Liver (tissue), 9 donors: ENCODE results near the gene MTHFD2L. TPM values are rescaled to one million over a fixed set of nuclear protein-coding genes. Genes with fewer than 3 reads are reported as not detected.

ENCODE experiments used
- DNase-seq: peaks from one replicate; pipeline ENCODE4 v3.0.0-alpha.2; 2017; ENCODE audit warnings: low spot score
- H3K27ac ChIP-seq, 2 donors: one replicate each; pipeline ENCODE4 v1.7.0; 2013; ENCODE audit warnings: inconsistent platforms in 2 of 2, low read length in 2 of 2, control low read depth in 1 of 2, low read depth in 1 of 2, mild to moderate bottlenecking in 1 of 2
- H3K27me3 ChIP-seq, 4 donors: one replicate each; pipeline versions ENCODE4 v1.6.1 to v1.7.0; 2013; ENCODE audit warnings: low read length in 3 of 4, inconsistent platforms in 1 of 4, mild to moderate bottlenecking in 1 of 4, moderate library complexity in 1 of 4; ENCODE audit not compliant: control insufficient read depth in 4 of 4, insufficient read depth in 4 of 4
- H3K36me3 ChIP-seq, 4 donors: one replicate each; pipeline versions ENCODE4 v1.6.1 to v1.7.0; 2013; ENCODE audit warnings: low read length in 3 of 4, mild to moderate bottlenecking in 3 of 4, low read depth in 1 of 4, moderate library complexity in 1 of 4; ENCODE audit not compliant: control insufficient read depth in 4 of 4, insufficient read depth in 3 of 4
- H3K4me1 ChIP-seq, 4 donors: one replicate each; pipeline versions ENCODE4 v1.6.1 to v1.7.0; 2013; ENCODE audit warnings: low read length in 3 of 4, mild to moderate bottlenecking in 3 of 4, moderate library complexity in 1 of 4; ENCODE audit not compliant: control insufficient read depth in 4 of 4, insufficient read depth in 4 of 4
- H3K4me3 ChIP-seq, 3 donors: one replicate each; pipeline versions ENCODE4 v1.6.1 to v1.7.0; 2013; ENCODE audit warnings: low read length in 3 of 3, control low read depth in 1 of 3, low read depth in 1 of 3, mild to moderate bottlenecking in 1 of 3
- H3K9ac ChIP-seq, 2 donors: one replicate each; pipeline ENCODE4 v1.7.0; 2013; ENCODE audit warnings: low read length in 2 of 2, mild to moderate bottlenecking in 2 of 2, moderate library complexity in 2 of 2, control low read depth in 1 of 2, low read depth in 1 of 2
- H3K9me3 ChIP-seq, 4 donors: one replicate each; pipeline versions ENCODE4 v1.6.1 to v1.7.0; 2013; ENCODE audit warnings: low read length in 3 of 4; ENCODE audit not compliant: control insufficient read depth in 4 of 4
- EGR1 ChIP-seq, 2 donors: IDR thresholded peaks; 2 replicates each; pipeline ENCODE4 v1.6.1; 2016 to 2018; ENCODE audit warnings: antibody characterized with exemption in 2 of 2, low read depth in 2 of 2
- FOXA2 ChIP-seq: IDR thresholded peaks from 2 replicates; pipeline ENCODE4 v1.6.1; 2016; ENCODE audit warnings: antibody characterized with exemption
- GABPA ChIP-seq, 2 donors: IDR thresholded peaks in 1 of 2; conservative IDR thresholded peaks in 1 of 2; 2 replicates each; pipeline ENCODE4 v1.6.1; 2016; ENCODE audit warnings: antibody characterized with exemption in 2 of 2, mild to moderate bottlenecking in 1 of 2, moderate library complexity in 1 of 2
- HNF4A ChIP-seq, 2 donors: conservative IDR thresholded peaks; 2 replicates each; pipeline ENCODE4 v1.6.1; 2016; ENCODE audit warnings: antibody characterized with exemption in 2 of 2, mild to moderate bottlenecking in 2 of 2
- HNF4G ChIP-seq: IDR thresholded peaks from 2 replicates; pipeline ENCODE4 v1.6.1; 2016; ENCODE audit warnings: antibody characterized with exemption
- JUND ChIP-seq, 2 donors: IDR thresholded peaks; 2 replicates each; pipeline ENCODE4 v1.6.1; 2016; ENCODE audit warnings: antibody characterized with exemption in 2 of 2
- NR2F2 ChIP-seq: IDR thresholded peaks from 2 replicates; pipeline ENCODE4 v1.6.1; 2016; ENCODE audit warnings: antibody characterized with exemption
- RAD21 ChIP-seq, 2 donors: IDR thresholded peaks; 2 replicates each; pipeline ENCODE4 v1.6.1; 2016; ENCODE audit warnings: antibody characterized with exemption in 2 of 2, mild to moderate bottlenecking in 2 of 2
- RXRA ChIP-seq, 2 donors: IDR thresholded peaks; 2 replicates each; pipeline ENCODE4 v1.6.1; 2017 to 2018; ENCODE audit warnings: antibody characterized with exemption in 2 of 2, mild to moderate bottlenecking in 1 of 2
- SP1 ChIP-seq: IDR thresholded peaks from 2 replicates; pipeline ENCODE4 v1.6.1; 2018; ENCODE audit warnings: antibody characterized with exemption, mild to moderate bottlenecking
- TAF1 ChIP-seq: conservative IDR thresholded peaks from 2 replicates; pipeline ENCODE4 v1.6.1; 2016; ENCODE audit warnings: antibody characterized with exemption, mild to moderate bottlenecking
- YY1 ChIP-seq: IDR thresholded peaks from 2 replicates; pipeline ENCODE4 v1.6.1; 2016; ENCODE audit warnings: antibody characterized with exemption, mild to moderate bottlenecking
- WGBS: extraction: QIAGEN DNeasy Blood & Tissue Kit; methylation state at CpG from one replicate; pipeline ENCODE4 v1.1.7; 2013; 5-methylcytosine and 5-hydroxymethylcytosine counted together
- polyA plus RNA-seq, 2 donors: library from polyadenylated mRNA; stranded (reverse) in 1 of 2; unstranded in 1 of 2; fragments of 200-250 nt in 1 of 2; fragments of >200 nt in 1 of 2; fragmentation: Nextera tagmentation in 1 of 2; extraction: Ambion mirVana in 1 of 2; gene quantifications; one replicate each; pipeline versions ENCODE4 v1.2.1 to v1.2.3, GENCODE V29; 2013 to 2015
- total RNA-seq, 2 donors: library from RNA; depleted of rRNA; stranded (reverse); fragments of >200 nt; gene quantifications; one replicate each; pipeline ENCODE4 v1.2.3, GENCODE V29; 2014
- TF ChIP-seq, protein P1 (sequence below): IDR thresholded peaks from 2 replicates; pipeline ENCODE4 v1.6.1; 2016; ENCODE audit warnings: antibody characterized with exemption, mild to moderate bottlenecking
- TF ChIP-seq, protein P2 (sequence below): IDR thresholded peaks from 2 replicates; pipeline ENCODE4 v1.6.1; 2016; ENCODE audit warnings: antibody characterized with exemption
- TF ChIP-seq, protein P3 (sequence below): IDR thresholded peaks from 2 replicates; pipeline ENCODE4 v1.6.1; 2016; ENCODE audit warnings: antibody characterized with exemption
- TF ChIP-seq, protein P4 (sequence below): fragments of 150-350 bp; IDR thresholded peaks from 2 replicates; pipeline ENCODE4 v1.5.1; 2017; ENCODE audit warnings: improper control_type of control experiment, low read depth, low read length; ENCODE audit not compliant: missing input control
- TF ChIP-seq, protein P5 (sequence below): IDR thresholded peaks from 2 replicates; pipeline ENCODE4 v1.6.1; 2016; ENCODE audit warnings: antibody characterized with exemption
- donor health status: healthy.
- donor health status: healthy.
- donor health status: healthy.
- donor health status: healthy.
- donor health status: healthy.

Gene MTHFD2L
- total and polyA plus RNA-seq, 4 donors = 7.4 to 51.5 (median 31.1) TPM

DNA sequence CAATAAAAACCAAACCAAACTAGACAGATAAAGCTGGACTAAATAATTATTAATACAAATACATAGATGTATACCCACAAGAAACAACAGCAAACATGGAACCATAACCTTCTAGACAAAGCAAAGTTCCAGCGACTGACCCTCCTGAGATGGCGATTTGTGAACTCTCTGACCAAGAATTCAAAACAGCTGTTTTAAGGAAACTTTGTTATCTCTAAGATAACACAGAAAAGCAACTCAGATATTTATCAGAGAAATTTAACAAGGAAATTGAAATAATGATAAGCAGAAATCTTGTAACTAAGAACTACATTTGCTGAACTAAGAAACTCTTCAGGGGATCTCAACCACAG, 23.4 kb upstream of the MTHFD2L start:
- TF ChIP-seq, protein P1, sequence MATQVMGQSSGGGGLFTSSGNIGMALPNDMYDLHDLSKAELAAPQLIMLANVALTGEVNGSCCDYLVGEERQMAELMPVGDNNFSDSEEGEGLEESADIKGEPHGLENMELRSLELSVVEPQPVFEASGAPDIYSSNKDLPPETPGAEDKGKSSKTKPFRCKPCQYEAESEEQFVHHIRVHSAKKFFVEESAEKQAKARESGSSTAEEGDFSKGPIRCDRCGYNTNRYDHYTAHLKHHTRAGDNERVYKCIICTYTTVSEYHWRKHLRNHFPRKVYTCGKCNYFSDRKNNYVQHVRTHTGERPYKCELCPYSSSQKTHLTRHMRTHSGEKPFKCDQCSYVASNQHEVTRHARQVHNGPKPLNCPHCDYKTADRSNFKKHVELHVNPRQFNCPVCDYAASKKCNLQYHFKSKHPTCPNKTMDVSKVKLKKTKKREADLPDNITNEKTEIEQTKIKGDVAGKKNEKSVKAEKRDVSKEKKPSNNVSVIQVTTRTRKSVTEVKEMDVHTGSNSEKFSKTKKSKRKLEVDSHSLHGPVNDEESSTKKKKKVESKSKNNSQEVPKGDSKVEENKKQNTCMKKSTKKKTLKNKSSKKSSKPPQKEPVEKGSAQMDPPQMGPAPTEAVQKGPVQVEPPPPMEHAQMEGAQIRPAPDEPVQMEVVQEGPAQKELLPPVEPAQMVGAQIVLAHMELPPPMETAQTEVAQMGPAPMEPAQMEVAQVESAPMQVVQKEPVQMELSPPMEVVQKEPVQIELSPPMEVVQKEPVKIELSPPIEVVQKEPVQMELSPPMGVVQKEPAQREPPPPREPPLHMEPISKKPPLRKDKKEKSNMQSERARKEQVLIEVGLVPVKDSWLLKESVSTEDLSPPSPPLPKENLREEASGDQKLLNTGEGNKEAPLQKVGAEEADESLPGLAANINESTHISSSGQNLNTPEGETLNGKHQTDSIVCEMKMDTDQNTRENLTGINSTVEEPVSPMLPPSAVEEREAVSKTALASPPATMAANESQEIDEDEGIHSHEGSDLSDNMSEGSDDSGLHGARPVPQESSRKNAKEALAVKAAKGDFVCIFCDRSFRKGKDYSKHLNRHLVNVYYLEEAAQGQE = no peak
- TF ChIP-seq JUND (IDR thresholded peaks at IDR 0.05) (no peak), HNF4G (no peak), RAD21 (IDR thresholded peaks at IDR 0.05) (no peak), HNF4A (conservative IDR thresholded peaks at IDR 0.05) (no peak), EGR1 (IDR thresholded peaks at IDR 0.05; ENCODE audit: low read depth in 2 of 2) (no peak), TAF1 (no peak), SP1 (no peak), FOXA2 (no peak)
- TF ChIP-seq, protein P2, sequence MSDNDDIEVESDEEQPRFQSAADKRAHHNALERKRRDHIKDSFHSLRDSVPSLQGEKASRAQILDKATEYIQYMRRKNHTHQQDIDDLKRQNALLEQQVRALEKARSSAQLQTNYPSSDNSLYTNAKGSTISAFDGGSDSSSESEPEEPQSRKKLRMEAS = no peak
- H3K9ac ChIP-seq = no peak overlapping the region
- 50% methylated on average over 2 of the region's 2 CpGs for WGBS
- H3K36me3 ChIP-seq = peaks cover 0 to 6% (median 1%) of the 10 kb centered on the region in 4 donors
- no peak overlapping the region for H3K27ac ChIP-seq
- no peak for DNase-seq
- H3K4me3 ChIP-seq = no peak overlapping the region
- H3K27me3 ChIP-seq = no peaks in the 10 kb centered on the region
- peaks cover 0 to 4% (median 1%) of the 10 kb centered on the region in 4 donors for H3K4me1 ChIP-seq
- no peaks in the 10 kb centered on the region for H3K9me3 ChIP-seq

DNA sequence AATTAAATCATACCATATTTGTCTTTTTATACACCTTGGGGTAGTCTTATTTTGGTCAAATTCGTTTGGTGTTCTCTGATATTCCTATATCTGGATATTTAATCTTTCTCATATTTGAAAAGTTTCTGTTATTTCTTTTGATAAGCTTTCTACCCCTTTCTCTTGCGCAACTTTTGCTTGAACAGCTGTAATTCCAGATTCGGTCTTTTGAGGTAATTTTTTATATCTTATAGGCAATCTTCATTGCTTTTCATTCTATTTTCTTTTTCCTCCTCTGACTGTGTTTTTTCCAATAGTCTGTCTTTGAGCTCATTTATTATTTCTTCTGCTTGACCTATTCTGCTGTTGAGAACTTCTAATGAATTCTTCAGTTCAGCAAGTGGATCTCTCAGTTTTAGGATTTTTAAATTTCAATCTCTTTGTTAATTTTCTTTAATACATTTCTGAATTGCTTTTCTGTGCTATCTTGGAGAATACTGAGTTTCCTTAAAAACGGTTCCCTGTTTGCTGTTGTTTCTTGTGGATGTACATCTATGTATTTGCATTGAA, 11.3 kb upstream of the MTHFD2L start:
- no peak overlapping the region for H3K27ac ChIP-seq
- 74% methylated on average over 4 of the region's 4 CpGs for whole genome bisulfite sequencing

More for the DNA sequence above, 11.3 kb upstream of the MTHFD2L start:
- Histone ChIP-seq H3K9ac (no peak overlapping the region), H3K4me1 (no peaks in the 10 kb centered on the region), H3K4me3 (no peak overlapping the region), H3K27me3 (no peaks in the 10 kb centered on the region), H3K9me3 (no peaks in the 10 kb centered on the region), H3K36me3 (no peaks in the 10 kb centered on the region)
- TF ChIP-seq GABPA (IDR thresholded peaks at IDR 0.05 in 1 of 2, conservative IDR thresholded peaks at IDR 0.05 in 1 of 2) = no peak
- no peak for TF ChIP-seq HNF4G
- no peak for TF ChIP-seq SP1
- TF ChIP-seq, protein P2 = no peak
- TF ChIP-seq YY1 = no peak
- no peak for TF ChIP-seq NR2F2
- TF ChIP-seq, protein P3, sequence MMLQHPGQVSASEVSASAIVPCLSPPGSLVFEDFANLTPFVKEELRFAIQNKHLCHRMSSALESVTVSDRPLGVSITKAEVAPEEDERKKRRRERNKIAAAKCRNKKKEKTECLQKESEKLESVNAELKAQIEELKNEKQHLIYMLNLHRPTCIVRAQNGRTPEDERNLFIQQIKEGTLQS = no peak
- TF ChIP-seq JUND (IDR thresholded peaks at IDR 0.05) = no peak
- TF ChIP-seq, protein P4, sequence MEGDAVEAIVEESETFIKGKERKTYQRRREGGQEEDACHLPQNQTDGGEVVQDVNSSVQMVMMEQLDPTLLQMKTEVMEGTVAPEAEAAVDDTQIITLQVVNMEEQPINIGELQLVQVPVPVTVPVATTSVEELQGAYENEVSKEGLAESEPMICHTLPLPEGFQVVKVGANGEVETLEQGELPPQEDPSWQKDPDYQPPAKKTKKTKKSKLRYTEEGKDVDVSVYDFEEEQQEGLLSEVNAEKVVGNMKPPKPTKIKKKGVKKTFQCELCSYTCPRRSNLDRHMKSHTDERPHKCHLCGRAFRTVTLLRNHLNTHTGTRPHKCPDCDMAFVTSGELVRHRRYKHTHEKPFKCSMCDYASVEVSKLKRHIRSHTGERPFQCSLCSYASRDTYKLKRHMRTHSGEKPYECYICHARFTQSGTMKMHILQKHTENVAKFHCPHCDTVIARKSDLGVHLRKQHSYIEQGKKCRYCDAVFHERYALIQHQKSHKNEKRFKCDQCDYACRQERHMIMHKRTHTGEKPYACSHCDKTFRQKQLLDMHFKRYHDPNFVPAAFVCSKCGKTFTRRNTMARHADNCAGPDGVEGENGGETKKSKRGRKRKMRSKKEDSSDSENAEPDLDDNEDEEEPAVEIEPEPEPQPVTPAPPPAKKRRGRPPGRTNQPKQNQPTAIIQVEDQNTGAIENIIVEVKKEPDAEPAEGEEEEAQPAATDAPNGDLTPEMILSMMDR = no peak
- TF ChIP-seq, protein P5, sequence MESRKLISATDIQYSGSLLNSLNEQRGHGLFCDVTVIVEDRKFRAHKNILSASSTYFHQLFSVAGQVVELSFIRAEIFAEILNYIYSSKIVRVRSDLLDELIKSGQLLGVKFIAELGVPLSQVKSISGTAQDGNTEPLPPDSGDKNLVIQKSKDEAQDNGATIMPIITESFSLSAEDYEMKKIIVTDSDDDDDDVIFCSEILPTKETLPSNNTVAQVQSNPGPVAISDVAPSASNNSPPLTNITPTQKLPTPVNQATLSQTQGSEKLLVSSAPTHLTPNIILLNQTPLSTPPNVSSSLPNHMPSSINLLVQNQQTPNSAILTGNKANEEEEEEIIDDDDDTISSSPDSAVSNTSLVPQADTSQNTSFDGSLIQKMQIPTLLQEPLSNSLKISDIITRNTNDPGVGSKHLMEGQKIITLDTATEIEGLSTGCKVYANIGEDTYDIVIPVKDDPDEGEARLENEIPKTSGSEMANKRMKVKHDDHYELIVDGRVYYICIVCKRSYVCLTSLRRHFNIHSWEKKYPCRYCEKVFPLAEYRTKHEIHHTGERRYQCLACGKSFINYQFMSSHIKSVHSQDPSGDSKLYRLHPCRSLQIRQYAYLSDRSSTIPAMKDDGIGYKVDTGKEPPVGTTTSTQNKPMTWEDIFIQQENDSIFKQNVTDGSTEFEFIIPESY = no peak
- TF ChIP-seq, protein P1 = no peak
- TF ChIP-seq HNF4A (conservative IDR thresholded peaks at IDR 0.05) = no peak
- no peak for TF ChIP-seq EGR1 (IDR thresholded peaks at IDR 0.05; ENCODE audit: low read depth in 2 of 2)
- TF ChIP-seq RAD21 (IDR thresholded peaks at IDR 0.05) = no peak
- TF ChIP-seq TAF1 = no peak
- TF ChIP-seq FOXA2 = no peak
- TF ChIP-seq RXRA (IDR thresholded peaks at IDR 0.05) = no peak
- no peak for DNase-seq
